Chondrocyte (in vitro differentiated cells): ENCODE results near the gene MKRN2. TPM values are rescaled to one million over a fixed set of nuclear protein-coding genes. Genes with fewer than 3 reads are reported as not detected.
"Not testable (repeated sequence)": the region's sequence is repeated elsewhere in the genome, so short reads cannot be mapped to it uniquely, and the experiment has no call there.

ENCODE experiments used
- DNase-seq: peaks from one replicate; pipeline ENCODE4 v3.0.0; 2021; ENCODE audit warnings: mixed read lengths, low spot score
- H3K27ac Mint-ChIP-seq: one replicate; pipeline ENCODE4 v1.8.0; 2021; ENCODE audit warnings: mild to moderate bottlenecking, moderate library complexity, mixed read lengths; ENCODE audit not compliant: unreplicated experiment
- H3K27me3 Mint-ChIP-seq: 2 replicates; pipeline ENCODE4 v1.8.0; 2021; ENCODE audit warnings: low read depth, mixed read lengths
- H3K36me3 Mint-ChIP-seq: 2 replicates; pipeline ENCODE4 v1.8.0; 2021; ENCODE audit warnings: low read depth, mixed read lengths
- H3K4me1 Mint-ChIP-seq: 2 replicates; pipeline ENCODE4 v1.8.0; 2021; ENCODE audit warnings: low read depth, mild to moderate bottlenecking, mixed read lengths
- H3K4me3 Mint-ChIP-seq: one replicate; pipeline ENCODE4 v1.8.0; 2021; ENCODE audit warnings: mild to moderate bottlenecking, moderate library complexity, mixed read lengths; ENCODE audit not compliant: unreplicated experiment
- H3K9me3 Mint-ChIP-seq: 2 replicates; pipeline ENCODE4 v1.8.0; 2021; ENCODE audit warnings: low read depth, mixed read lengths
- total RNA-seq: library from RNA; stranded (reverse); gene quantifications from 3 replicates; pipeline ENCODE4 v1.2.1, GENCODE V29; 2021
- TF ChIP-seq, protein P1 (sequence below): fragments of 200-600 bp; sonication (generic); IDR thresholded peaks from 2 replicates; pipeline ENCODE4 v1.5.0; 2021; ENCODE audit warnings: antibody characterized with exemption, mild to moderate bottlenecking, moderate library complexity

The MKRN2 gene
- total RNA-seq, 1 donor from 2014 or later, result 36.2 TPM

DNA sequence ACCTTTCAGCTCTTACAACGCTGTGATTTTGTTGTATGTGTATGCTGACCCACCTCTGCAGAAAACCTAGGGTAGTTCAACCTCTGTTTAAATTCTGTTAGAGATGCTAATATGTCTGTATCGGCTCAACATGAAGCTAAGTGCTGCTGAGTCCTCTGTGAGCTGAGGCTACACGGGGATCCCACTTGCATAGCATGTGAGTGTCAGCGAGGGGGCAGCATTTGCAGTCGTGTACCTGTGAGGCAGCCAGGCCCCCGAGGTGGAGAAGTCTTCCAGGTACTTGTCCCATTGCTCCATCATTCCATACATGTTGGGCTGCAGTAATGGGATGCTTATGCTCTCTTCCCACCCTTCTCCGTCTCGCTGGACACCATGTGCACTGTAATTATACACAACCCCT lies 15.3 kb upstream of the MKRN2 start:
- no peak overlapping the region for H3K27ac Mint-ChIP-seq
- H3K27me3 Mint-ChIP-seq, result no peaks in the 10 kb centered on the region
- H3K9me3 Mint-ChIP-seq, result no peaks in the 10 kb centered on the region
- TF ChIP-seq, protein P1, sequence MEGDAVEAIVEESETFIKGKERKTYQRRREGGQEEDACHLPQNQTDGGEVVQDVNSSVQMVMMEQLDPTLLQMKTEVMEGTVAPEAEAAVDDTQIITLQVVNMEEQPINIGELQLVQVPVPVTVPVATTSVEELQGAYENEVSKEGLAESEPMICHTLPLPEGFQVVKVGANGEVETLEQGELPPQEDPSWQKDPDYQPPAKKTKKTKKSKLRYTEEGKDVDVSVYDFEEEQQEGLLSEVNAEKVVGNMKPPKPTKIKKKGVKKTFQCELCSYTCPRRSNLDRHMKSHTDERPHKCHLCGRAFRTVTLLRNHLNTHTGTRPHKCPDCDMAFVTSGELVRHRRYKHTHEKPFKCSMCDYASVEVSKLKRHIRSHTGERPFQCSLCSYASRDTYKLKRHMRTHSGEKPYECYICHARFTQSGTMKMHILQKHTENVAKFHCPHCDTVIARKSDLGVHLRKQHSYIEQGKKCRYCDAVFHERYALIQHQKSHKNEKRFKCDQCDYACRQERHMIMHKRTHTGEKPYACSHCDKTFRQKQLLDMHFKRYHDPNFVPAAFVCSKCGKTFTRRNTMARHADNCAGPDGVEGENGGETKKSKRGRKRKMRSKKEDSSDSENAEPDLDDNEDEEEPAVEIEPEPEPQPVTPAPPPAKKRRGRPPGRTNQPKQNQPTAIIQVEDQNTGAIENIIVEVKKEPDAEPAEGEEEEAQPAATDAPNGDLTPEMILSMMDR, result peak; percentile 31
- H3K36me3 Mint-ChIP-seq, result no peaks in the 10 kb centered on the region
- no peak overlapping the region for H3K4me3 Mint-ChIP-seq
- DNase-seq, result no peak
- no peaks in the 10 kb centered on the region for H3K4me1 Mint-ChIP-seq

DNA sequence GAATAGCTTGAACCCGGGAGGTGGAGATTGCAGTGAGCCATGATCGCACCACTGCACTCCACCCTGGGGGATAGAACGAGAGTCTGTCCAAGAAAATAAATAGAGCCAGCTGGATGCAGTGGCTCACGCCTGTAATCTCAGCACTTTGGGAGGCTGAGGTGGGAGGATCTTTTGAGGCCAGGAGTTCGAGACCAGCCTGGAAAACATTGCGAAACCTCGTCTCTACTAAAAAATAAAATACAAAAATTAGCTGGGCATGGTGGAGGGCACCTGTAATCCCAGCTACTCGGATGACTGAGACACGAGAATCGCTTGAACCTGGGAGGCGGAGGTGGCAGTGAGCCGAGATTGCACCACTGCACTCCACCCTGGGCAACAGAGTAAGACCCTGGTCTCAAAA lies 13.4 kb upstream of the MKRN2 start:
- H3K4me3 Mint-ChIP-seq, H3K27me3 Mint-ChIP-seq, H3K4me1 Mint-ChIP-seq, H3K27ac Mint-ChIP-seq, DNase-seq, H3K9me3 Mint-ChIP-seq, H3K36me3 Mint-ChIP-seq: not testable (repeated sequence)

DNA sequence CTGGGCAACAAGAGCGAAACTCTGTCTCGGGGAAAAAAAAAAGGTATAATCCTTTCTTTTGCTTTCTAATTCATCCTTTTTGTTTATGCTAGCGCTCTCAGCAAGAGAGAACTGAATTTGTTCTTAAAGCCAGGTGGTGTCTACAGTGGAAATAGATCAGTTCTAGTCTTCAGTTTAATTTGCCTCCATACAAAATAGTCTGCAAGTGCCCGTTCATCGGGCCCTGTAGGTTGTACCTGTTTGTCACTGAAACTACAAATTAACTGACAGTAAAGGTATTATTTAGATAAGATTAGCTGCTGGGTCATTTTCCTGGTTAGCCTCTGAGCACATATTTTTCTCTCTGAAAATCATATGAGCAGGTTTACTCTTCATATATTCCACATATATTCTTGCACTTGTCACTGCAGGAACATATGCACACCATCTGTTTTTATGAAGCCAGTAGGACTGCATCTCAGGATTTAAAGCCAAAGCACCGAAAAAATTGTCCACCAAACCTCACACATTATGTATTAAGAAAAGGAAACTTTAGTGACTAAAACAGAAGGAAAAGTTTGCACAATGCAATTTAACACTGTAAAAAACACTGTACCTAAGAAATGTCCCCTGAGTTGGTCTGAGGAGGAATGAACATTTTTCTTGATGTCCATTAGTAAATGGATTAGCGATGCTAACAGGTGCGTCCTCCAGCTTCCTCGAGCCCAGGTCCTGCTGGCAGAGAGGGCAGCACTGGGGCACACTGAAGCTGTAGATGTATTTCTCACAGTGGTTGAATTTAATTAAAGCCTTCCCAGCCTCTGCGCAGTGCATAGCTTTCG lies 12.0 kb upstream of the MKRN2 start:
- Mint-ChIP-seq H3K27ac (no peak overlapping the region), H3K4me1 (no peaks in the 10 kb centered on the region), H3K36me3 (no peaks in the 10 kb centered on the region), H3K4me3 (no peak overlapping the region), H3K9me3 (no peaks in the 10 kb centered on the region), H3K27me3 (no peaks in the 10 kb centered on the region)
- TF ChIP-seq, protein P1, result no peak
- no peak for DNase-seq

DNA sequence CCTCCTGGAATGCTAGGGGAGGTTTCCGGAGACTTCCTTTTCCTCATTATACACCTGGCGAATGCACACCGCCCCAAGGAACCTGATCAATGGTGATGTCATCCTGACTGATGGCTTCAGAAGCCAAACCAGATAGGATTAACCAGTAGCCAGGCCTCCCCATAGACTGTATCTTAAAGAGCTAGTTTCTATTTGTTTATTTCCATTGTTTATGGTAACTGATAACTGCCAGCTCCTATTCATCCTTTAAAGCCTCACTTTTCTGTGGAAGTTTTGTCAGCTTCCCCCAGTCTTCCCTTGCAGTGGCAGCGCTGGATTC lies 11.5 kb upstream of the MKRN2 start, which contains the start of gene MKRN2OS:
TSS of gene MKRN2OS (minus strand) at position 27 of the 319 bp plus-strand sequence. CDS start 35 bp downstream, outside the sequence.
- Mint-ChIP-seq H3K27ac (no peak within 1 kb of the TSS), H3K9me3 (no peaks in the 10 kb centered on the region), H3K4me3 (no peak within 1 kb of the TSS), H3K36me3 (no peaks in the 10 kb centered on the region), H3K27me3 (no peaks in the 10 kb centered on the region), H3K4me1 (no peaks in the 10 kb centered on the region)
- TF ChIP-seq, protein P1, result no peak
- no peak for DNase-seq

DNA sequence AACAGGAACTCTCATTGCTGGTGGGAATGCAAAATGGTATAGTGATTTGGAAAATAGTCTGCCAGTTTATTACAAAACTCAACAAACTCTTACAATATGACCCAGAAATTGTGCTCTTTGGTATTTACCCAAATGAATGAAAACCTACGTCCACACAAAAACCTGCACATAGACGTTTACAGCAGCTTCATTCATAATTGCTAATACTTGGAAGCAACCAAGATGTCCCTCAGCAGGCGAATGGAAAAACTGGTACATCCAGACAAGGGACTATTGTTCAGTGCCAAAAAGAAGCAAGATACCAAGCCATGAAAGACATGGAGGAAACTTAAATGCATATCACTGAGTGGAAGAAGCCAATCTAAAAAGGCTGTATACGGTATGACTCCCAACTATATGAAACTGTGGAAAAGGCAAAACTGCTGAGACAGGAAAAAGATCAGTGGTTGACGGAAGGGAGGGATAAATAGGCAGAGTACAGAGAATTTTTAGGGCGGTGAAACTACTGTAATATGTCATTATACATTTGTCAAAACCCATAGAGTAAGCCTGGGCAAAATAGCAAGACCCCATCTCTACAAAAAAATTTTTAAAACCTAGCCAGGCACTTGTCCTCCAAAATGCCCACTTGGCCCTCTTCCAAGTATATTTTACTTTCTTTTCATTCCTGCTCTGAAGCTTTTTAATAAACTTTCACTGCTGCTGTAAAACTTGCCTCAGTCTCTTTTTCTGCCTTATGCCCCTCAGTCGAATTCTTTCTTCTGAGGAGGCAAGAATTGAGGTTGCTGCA lies 6.7 kb upstream of the MKRN2 start:
- H3K27me3 Mint-ChIP-seq, result no peaks in the 10 kb centered on the region
- H3K27ac Mint-ChIP-seq, result no peak overlapping the region
- no peaks in the 10 kb centered on the region for H3K9me3 Mint-ChIP-seq

More for the DNA sequence above, 6.7 kb upstream of the MKRN2 start:
- TF ChIP-seq, protein P1, result no peak
- no peaks in the 10 kb centered on the region for H3K4me1 Mint-ChIP-seq
- H3K4me3 Mint-ChIP-seq, result no peak overlapping the region
- H3K36me3 Mint-ChIP-seq, result no peaks in the 10 kb centered on the region
- DNase-seq, result no peak
